HEK293 (cell line): ENCODE measurements around the gene HMX3.

ENCODE experiments used
- PBX3 ChIP-seq: sonication (generic); formaldehyde crosslinking; IDR thresholded peaks from 2 replicates; pipeline ENCODE4 v1.8.1; 2022; ENCODE audit warnings: mild to moderate bottlenecking, moderate library complexity, missing genetic modification reagents
- REPIN1 ChIP-seq: fragments of 450-650 bp; formaldehyde crosslinking; IDR thresholded peaks from 2 replicates; pipeline ENCODE4 v1.5.1; 2017; ENCODE audit warnings: missing biosample characterization, missing genetic modification characterization, low read depth
- SCRT2 ChIP-seq: fragments of 450-650 bp; formaldehyde crosslinking; IDR thresholded peaks from 2 replicates; pipeline ENCODE4 v1.5.1; 2016; ENCODE audit warnings: missing biosample characterization, missing genetic modification characterization
- YY1 ChIP-seq: fragments of 450-650 bp; formaldehyde crosslinking; IDR thresholded peaks from 2 replicates; pipeline ENCODE4 v1.5.1; 2018; ENCODE audit warnings: missing biosample characterization, missing genetic modification characterization
- ZBTB10 ChIP-seq: fragments of 450-650 bp; formaldehyde crosslinking; IDR thresholded peaks from 2 replicates; pipeline ENCODE4 v1.5.1; 2016; ENCODE audit warnings: missing biosample characterization, missing genetic modification characterization
- ZNF121 ChIP-seq: fragments of 450-650 bp; formaldehyde crosslinking; IDR thresholded peaks from 2 replicates; pipeline ENCODE4 v1.5.1; 2016; ENCODE audit warnings: missing biosample characterization, missing genetic modification characterization
- ZNF362 ChIP-seq: fragments of 450-650 bp; formaldehyde crosslinking; IDR thresholded peaks from 2 replicates; pipeline ENCODE4 v1.5.1; 2016; ENCODE audit warnings: missing biosample characterization, missing genetic modification characterization
- ZNF513 ChIP-seq: fragments of 450-650 bp; IDR thresholded peaks from 2 replicates; pipeline ENCODE4 v1.5.1; 2018; ENCODE audit warnings: missing biosample characterization, missing genetic modification characterization
- TF ChIP-seq, protein P1 (sequence below): fragments of 450-650 bp; formaldehyde crosslinking; IDR thresholded peaks from 2 replicates; pipeline ENCODE4 v1.5.1; 2016; ENCODE audit warnings: missing biosample characterization, missing genetic modification characterization

GRCh38 chr10:123175389-123176387, 39.9 kb downstream of the HMX3 start:
- TF ChIP-seq ZNF121 (tag by site-specific recombination) = no peak
- no peak for TF ChIP-seq ZNF362 (tag by site-specific recombination)
- TF ChIP-seq ZBTB10 (tag by site-specific recombination) = no peak
- TF ChIP-seq, protein P1, sequence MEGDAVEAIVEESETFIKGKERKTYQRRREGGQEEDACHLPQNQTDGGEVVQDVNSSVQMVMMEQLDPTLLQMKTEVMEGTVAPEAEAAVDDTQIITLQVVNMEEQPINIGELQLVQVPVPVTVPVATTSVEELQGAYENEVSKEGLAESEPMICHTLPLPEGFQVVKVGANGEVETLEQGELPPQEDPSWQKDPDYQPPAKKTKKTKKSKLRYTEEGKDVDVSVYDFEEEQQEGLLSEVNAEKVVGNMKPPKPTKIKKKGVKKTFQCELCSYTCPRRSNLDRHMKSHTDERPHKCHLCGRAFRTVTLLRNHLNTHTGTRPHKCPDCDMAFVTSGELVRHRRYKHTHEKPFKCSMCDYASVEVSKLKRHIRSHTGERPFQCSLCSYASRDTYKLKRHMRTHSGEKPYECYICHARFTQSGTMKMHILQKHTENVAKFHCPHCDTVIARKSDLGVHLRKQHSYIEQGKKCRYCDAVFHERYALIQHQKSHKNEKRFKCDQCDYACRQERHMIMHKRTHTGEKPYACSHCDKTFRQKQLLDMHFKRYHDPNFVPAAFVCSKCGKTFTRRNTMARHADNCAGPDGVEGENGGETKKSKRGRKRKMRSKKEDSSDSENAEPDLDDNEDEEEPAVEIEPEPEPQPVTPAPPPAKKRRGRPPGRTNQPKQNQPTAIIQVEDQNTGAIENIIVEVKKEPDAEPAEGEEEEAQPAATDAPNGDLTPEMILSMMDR (tag by site-specific recombination) = no peak
- TF ChIP-seq SCRT2 (tag by site-specific recombination) = no peak
- no peak for TF ChIP-seq YY1 (tag by site-specific recombination)
- TF ChIP-seq REPIN1 = no peak
- TF ChIP-seq PBX3 = no peak
- TF ChIP-seq ZNF513 (tag by site-specific recombination) = no peak
